PFSK-1 (cell line): ENCODE results near the gene SOCS7.

ENCODE experiments used
- FOXP2 ChIP-seq: optimal IDR thresholded peaks from 2 replicates; pipeline ENCODE3; 2011; ENCODE audit warnings: borderline replicate concordance, control low read depth, inconsistent platforms; ENCODE audit not compliant: insufficient read depth; ENCODE audit errors: extremely low read length, extremely low read depth
- POLR2AphosphoS5 ChIP-seq: IDR thresholded peaks from 2 replicates; pipeline ENCODE4 v1.6.1; 2012; ENCODE audit warnings: low read depth, mild to moderate bottlenecking, control low read depth, low read length, moderate library complexity
- REST ChIP-seq, 2 experiments: IDR thresholded peaks; 2 replicates each; pipeline versions ENCODE4 v1.6.1 to v1.8.0; 2011 to 2012; ENCODE audit warnings: low read depth in 2 of 2, low read length in 2 of 2, control low read depth in 1 of 2, inconsistent platforms in 1 of 2, mild to moderate bottlenecking in 1 of 2, moderate library complexity in 1 of 2; ENCODE audit not compliant: insufficient read depth in 1 of 2
- SIN3A ChIP-seq: IDR thresholded peaks from 2 replicates; pipeline ENCODE4 v1.6.1; 2012; ENCODE audit warnings: mild to moderate bottlenecking, low read length, moderate library complexity, borderline replicate concordance; ENCODE audit not compliant: insufficient read depth
- TAF1 ChIP-seq: IDR thresholded peaks from 2 replicates; pipeline ENCODE4 v1.6.1; 2012; ENCODE audit warnings: low read length, control low read depth, borderline replicate concordance; ENCODE audit not compliant: insufficient read depth

Gene SOCS7

DNA sequence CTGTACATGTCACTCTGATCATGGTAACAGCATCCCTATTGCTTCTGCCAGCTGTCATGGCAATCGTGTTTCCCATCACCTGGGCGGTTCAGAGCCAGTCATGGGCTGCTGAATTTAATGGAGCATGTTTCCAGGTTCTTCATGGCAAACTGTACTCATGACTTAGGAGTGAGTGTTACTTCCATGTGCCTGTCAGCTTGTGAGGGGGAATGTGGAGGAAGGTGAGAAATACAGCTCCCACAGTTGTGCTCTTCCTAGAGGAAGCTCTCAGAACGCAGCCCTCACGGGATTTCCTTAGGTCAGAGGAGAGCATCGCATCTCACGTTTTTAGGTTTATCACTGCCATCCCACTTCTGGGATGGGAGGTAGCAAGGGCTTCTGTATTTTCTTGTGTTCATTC lies 48.6 kb downstream of the SOCS7 start:
- TF ChIP-seq POLR2AphosphoS5 (no peak), TAF1 (no peak), REST (IDR thresholded peaks at IDR 0.05; ENCODE audit: insufficient read depth in 1 of 2, low read depth in 2 of 2, low read length in 2 of 2) (no peak), FOXP2 (no peak), SIN3A (no peak)

- TF ChIP-seq SIN3A (no peak), TAF1 (no peak), POLR2AphosphoS5 (no peak), REST (IDR thresholded peaks at IDR 0.05; ENCODE audit: insufficient read depth in 1 of 2, low read depth in 2 of 2, low read length in 2 of 2) (no peak), FOXP2 (no peak)
These were observed 49.8 kb downstream of the SOCS7 start for GRCh38 chr17:38401459-38401858.

- TF ChIP-seq SIN3A (no peak), TAF1 (no peak)
These were observed 51.3 kb downstream of the SOCS7 start for GRCh38 chr17:38402897-38403296.

GRCh38 chr17:38403491-38403890 lies 51.8 kb downstream of the SOCS7 start:
- no peak for TF ChIP-seq SIN3A
- no peak for TF ChIP-seq TAF1
- no peak for TF ChIP-seq REST (IDR thresholded peaks at IDR 0.05; ENCODE audit: insufficient read depth in 1 of 2, low read depth in 2 of 2, low read length in 2 of 2)
- no peak for TF ChIP-seq POLR2AphosphoS5
- TF ChIP-seq FOXP2, result no peak

- no peak for TF ChIP-seq REST (IDR thresholded peaks at IDR 0.05; ENCODE audit: insufficient read depth in 1 of 2, low read depth in 2 of 2, low read length in 2 of 2)
- TF ChIP-seq FOXP2, result no peak
- no peak for TF ChIP-seq SIN3A
- TF ChIP-seq TAF1, result no peak
- TF ChIP-seq POLR2AphosphoS5, result no peak
These were observed 52.7 kb downstream of the SOCS7 start for GRCh38 chr17:38404174-38404943.
